Measurements from ENCODE around the gene DDRGK1.
"Not testable (repeated sequence)": the region's sequence is repeated elsewhere in the genome, so short reads cannot be mapped to it uniquely, and the experiment has no call there.

The DDRGK1 gene

GRCh38 chr20:3233991-3234498 is 29.6 kb upstream of the DDRGK1 start:
- no peak for DNase-seq

GRCh38 chr20:3233131-3233990 is 28.9 kb upstream of the DDRGK1 start:
- DNase-seq: no peak

GRCh38 chr20:3231889-3232588 is 27.6 kb upstream of the DDRGK1 start:
- no peak for DNase-seq

- no peak for DNase-seq
These were observed 26.6 kb upstream of the DDRGK1 start for GRCh38 chr20:3231116-3231515.

GRCh38 chr20:3229798-3230197 is 25.3 kb upstream of the DDRGK1 start:
- DNase-seq: no peak

GRCh38 chr20:3229158-3229557 is 24.7 kb upstream of the DDRGK1 start:
- no peak for DNase-seq

DNA sequence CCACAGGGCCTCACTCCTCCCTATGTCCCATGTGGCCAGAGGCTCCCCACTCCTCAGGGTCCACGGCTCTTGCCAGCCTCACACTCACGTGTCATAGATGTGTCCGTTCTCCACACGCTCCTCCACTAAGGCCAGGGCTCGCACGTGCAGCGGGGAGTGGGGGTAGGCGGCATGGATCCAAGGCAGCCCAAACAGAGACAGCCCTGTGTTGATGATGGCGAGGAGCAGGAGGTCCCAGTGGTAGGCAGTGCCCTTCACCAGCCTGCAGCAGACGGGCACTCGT is 24.2 kb upstream of the DDRGK1 start:
- DNase-seq: no peak

- no peak for DNase-seq
These were observed 23.7 kb upstream of the DDRGK1 start for GRCh38 chr20:3227936-3228749.

GRCh38 chr20:3227506-3227905 is 23.0 kb upstream of the DDRGK1 start:
- no peak for DNase-seq

DNA sequence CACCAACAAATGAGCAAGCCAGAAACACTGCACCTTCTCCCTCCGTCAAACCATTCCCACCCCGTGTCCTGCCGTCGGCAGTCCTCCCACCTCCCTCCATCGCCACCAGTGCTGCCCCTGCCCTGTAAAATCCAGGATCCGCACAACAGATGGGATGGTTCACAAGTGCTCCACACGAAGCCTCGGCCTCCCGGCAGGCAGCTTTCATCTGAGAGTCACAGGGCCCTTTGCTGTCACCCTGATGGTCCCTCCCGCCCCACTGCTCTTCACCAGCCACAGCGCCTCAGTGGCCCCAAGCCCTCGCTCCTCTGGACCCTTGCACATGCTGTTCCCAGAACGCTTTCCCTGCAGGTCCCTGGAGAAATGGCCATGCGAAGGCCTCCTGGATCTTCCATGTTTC is 22.4 kb upstream of the DDRGK1 start:
- no peak for DNase-seq

DNA sequence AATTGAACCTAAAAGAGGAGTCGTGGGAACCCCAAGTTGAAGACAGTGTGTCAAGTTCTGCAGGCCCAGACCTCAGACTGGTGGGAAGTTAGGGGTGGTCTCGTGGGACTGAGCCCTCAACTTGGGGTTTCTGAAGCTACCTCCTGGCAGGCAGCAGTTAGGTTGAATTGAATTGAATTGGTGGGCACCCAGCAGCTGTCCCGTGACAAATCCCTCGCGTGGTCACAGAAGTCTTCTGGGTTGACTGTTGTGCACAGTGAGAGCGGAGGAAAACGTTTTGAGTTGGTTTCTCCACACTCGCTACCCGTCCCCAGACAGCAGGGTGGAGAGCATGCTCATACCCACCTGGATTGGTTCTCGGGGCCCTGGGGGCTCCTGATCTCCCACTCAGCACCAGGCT is 21.6 kb upstream of the DDRGK1 start:
- DNase-seq: no peak

DNA sequence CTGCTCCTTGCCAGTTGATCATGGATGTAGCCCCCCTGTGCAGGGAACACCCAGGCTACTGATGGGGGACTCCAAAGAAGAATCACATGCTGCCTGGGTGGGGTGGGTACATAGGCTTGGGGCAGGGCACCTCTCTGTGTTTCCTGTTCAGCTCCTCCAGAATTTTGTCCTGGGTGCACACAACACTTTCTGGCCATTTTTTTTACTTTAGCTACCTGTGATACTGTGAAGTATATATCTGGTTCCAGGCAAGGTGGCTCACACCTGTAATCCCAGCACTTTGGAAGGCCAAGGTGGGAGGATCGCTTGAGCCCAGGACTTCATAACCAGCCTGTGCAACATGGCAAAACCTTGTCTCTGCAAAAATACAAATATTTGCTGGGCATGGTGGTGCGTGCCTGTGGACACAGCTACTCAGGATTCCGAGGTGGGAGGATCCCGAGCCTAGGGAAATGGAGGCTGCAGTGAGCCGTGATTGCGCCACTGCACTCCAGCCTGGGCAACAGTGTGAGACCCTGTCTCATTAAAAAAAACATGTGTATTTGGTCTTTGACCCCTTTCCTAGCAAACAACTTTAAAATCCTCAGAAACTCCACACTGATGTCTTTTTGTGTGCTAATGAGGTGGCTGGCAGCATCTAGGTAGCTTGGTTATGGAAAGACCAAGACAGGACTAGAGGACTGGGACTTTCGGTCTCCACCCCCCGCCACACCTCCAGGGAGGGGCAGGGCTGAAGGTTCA is 20.4 kb upstream of the DDRGK1 start:
- DNase-seq: no peak

DNA sequence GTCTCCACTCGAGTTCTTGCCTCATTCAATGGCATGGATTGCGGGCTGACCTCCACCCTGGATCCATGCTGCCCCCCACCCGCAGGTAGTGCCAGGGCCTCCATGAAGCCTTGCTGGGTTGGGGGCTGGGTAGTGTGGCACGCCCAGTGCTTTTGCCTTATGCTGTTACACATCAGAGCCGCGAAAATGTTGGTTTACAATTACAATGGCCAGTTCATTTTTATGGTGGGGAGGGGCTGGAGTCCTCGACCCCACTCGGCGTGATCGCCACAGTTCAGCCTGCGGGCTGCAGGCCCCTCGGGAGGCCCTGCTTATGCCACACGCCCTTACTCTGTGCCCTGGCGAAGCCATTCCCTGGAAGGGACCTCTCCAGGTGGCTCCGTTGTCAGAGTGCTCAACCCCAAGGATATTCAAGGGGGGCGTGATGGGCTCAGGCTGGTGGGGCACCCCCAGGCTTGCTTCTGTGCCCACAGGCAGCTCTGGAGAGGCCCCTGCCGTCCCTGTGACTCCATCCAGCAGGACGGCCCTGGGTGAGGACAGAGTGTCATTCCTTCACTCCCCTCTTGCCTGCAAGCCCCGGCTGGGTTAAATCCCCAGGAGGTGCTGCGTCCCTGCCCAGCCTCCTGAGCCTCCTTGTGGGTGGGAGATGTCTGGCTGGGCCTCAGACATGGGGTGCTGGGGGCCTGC is 19.7 kb upstream of the DDRGK1 start:
- DNase-seq: no peak

GRCh38 chr20:3223651-3223993 is 19.1 kb upstream of the DDRGK1 start:
- no peak for DNase-seq

DNA sequence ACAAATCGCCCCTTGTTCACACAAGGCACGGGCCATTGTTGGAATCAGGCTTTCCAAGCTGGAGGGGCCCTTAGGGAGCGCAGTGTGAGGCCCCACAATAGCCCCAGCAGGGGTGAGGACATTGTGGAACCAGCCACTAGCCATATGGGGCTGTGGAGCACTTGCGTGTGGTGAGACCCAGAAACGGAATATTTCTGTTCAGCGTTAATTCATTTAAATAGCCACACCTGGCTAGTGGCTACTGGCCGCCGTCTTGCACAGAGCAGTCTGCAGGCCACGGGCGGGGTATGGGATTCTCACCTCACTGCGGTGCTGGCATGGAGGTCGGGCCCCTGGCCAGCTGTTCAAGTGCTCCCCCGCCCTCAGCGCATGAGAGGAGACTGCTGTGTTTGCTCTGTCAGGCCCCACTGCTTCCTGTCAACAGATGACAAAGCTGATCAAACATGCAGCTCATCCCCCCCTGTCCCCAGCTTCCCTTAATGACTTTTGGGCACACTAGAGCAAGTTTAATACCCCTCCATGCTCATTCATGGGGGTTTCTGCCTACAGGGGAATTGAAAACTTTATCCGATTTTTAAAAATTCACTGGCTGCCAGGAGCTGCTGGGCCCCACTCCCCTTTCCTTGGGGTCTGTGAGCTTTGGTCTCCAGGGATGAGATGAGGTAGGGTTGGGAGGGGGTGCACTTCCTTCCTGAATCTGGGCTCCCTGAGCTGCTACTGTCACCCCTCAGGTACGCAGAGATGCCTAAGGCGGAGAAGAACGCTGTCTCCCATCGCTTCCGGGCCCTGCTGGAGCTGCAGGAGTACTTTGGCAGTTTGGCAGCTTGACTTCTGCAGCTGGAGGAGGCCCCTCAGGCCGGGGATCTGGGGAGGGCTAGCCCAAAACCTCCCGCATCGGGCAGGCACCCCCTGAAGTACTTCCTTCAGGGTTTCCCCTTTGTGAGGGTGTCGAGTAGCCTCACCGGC is 18.4 kb upstream of the DDRGK1 start:
- DNase-seq: peak; percentile 75

DNA sequence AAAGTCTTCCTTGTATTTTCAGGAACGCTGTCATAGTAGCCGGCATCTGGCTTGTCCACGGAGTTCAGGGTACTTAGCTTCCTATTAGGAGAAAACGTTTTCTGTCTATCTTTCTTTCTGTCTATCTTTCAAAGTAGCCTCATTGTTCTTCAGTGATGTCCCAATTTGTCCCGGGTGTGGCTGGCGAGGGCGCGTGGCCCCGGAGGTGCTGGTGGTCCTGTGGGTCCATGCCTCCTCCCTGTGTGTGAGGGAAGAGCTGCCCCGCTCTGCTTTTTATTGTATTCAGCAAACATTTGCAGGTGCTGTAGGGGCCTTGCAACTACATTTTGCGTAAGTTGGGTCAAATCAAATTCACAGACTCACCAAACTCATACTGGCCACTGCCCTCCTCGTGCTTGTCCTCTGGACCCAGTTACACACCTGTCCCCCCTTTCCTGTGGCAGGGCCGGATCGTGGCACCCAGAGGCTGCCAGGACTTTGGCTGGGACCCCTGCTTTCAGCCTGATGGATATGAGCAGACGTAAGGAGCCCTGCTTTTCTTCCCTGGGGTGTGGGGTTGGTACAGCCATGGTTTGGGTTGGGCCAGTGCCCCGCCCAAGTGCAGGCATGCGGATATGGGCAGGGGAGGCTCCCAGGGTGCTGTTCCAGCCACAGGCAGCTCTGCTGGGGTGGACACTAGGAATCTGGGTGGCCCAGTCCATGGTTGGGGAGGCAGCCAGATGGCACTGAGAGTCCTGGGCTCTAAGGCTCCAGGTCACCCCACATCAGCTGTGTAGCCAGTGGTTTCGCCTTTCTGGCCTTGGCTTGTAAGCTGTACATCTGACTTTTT is 17.1 kb upstream of the DDRGK1 start:
- DNase-seq: no peak

- peak; percentile 21 to 46 for DNase-seq
These were observed 14.0 kb upstream of the DDRGK1 start for GRCh38 chr20:3218307-3218988.

GRCh38 chr20:3215359-3215917 is 11.0 kb upstream of the DDRGK1 start:
- not testable (repeated sequence) for DNase-seq

- no peak for DNase-seq
These were observed 8.7 kb upstream of the DDRGK1 start for GRCh38 chr20:3213226-3213625.
